Naive B cell (primary cell): ENCODE measurements around the gene VSTM2L. TPM values are rescaled to one million over a fixed set of nuclear protein-coding genes. Genes with fewer than 3 reads are reported as not detected.
"Not testable (repeated sequence)": the region's sequence is repeated elsewhere in the genome, so short reads cannot be mapped to it uniquely, and the experiment has no call there.

ENCODE experiments used
- ATAC-seq, 2 donors: fragments of 150-1000 bp; cut with Tn5 transposase; 2 replicates each; pipeline ENCODE4 v1.10.0; 2021; ENCODE audit warnings: low read depth in 2 of 2, mild to moderate bottlenecking in 2 of 2, moderate library complexity in 2 of 2
- DNase-seq: peaks from one replicate; pipeline ENCODE4 v3.0.0; 2022
- H3K27ac Mint-ChIP-seq, 6 donors: one replicate each; pipeline ENCODE4 v1.8.0; 2020 to 2022; ENCODE audit warnings: mild to moderate bottlenecking in 6 of 6, mixed read lengths in 6 of 6, moderate library complexity in 5 of 6, inconsistent platforms in 2 of 6
- H3K27me3 Mint-ChIP-seq, 3 donors: one replicate each; pipeline ENCODE4 v1.8.0; 2021 to 2022; ENCODE audit warnings: mixed read lengths in 3 of 3, mild to moderate bottlenecking in 1 of 3
- H3K36me3 Mint-ChIP-seq, 2 donors: one replicate each; pipeline ENCODE4 v1.8.0; 2020 to 2022; ENCODE audit warnings: mixed read lengths in 2 of 2, inconsistent platforms in 1 of 2, mild to moderate bottlenecking in 1 of 2
- H3K4me1 Mint-ChIP-seq, 3 donors: one replicate each; pipeline ENCODE4 v1.8.0; 2020 to 2022; ENCODE audit warnings: mixed read lengths in 3 of 3, inconsistent platforms in 1 of 3, mild to moderate bottlenecking in 1 of 3, moderate library complexity in 1 of 3
- H3K4me3 Mint-ChIP-seq, 8 donors: one replicate each; pipeline ENCODE4 v1.8.0; 2020 to 2022; ENCODE audit warnings: mild to moderate bottlenecking in 8 of 8, mixed read lengths in 8 of 8, moderate library complexity in 8 of 8, inconsistent platforms in 2 of 8
- H3K9me3 Mint-ChIP-seq, 7 donors: one replicate each; pipeline ENCODE4 v1.8.0; 2020 to 2022; ENCODE audit warnings: mixed read lengths in 7 of 7, mild to moderate bottlenecking in 5 of 7, inconsistent platforms in 2 of 7, moderate library complexity in 1 of 7
- polyA plus RNA-seq, 6 donors: library from polyadenylated mRNA; unstranded; fragments of 300-500 nt; fragmentation: Illumina TruSeq; gene quantifications; one replicate each; pipeline ENCODE4 v1.2.3, GENCODE V29; 2021; ENCODE audit warnings: low read depth in 6 of 6

VSTM2L gene, protein sequence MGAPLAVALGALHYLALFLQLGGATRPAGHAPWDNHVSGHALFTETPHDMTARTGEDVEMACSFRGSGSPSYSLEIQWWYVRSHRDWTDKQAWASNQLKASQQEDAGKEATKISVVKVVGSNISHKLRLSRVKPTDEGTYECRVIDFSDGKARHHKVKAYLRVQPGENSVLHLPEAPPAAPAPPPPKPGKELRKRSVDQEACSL
- polyA plus RNA-seq, result not detected

DNA sequence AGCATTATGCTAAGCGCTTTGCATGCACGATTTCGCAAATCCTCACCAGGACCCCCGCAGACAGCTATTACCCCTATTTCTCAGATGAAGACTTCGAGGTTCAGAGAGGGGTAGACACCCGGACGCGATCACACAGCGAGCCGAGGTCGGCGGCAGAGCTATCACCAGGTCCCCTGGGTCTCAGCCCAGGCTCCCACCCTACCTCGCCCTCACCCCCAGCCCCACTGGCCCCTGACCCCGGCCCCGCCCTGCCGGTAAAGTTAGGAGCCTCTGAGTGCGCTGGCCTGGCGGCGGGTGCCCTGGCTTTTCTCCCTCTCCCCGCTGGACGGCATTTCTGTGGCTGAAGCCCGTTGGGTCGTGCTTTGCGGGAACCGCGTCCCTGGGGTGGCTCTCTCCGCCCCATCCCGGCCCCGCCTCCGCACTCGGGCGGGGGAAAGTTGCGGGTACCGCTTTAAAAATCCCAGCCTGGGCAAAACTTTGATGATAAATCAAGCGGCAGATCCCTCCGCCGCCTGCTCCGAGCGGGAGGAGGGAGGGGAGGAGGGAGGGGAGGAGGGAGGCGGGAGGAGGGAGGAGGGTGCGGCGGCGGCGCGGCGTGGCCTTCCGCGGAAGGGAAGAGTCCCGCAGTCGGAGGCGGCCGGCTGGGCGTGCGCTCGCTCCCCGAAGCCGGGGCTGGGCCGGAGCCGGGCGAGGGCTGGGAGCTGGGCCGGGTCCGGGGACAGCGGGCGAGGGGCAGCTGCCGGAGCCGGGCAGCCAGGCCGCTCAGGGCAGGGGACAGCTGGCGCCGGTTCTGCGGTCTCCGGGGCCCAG, at the start of gene VSTM2L:
Gene VSTM2L, plus strand, starts transcription at position 624 of the 810 bp plus-strand sequence. CDS start 224 bp downstream, outside the sequence.
- Mint-ChIP-seq H3K4me1 (peaks cover 11 to 20% (median 19%) of the 10 kb centered on the region in 3 donors), H3K27ac (peak within 1 kb of the TSS in 4 of 6 donors; percentile 41 to 86 (median 72)), H3K27me3 (peaks cover 46 to 77% (median 74%) of the 10 kb centered on the region in 3 donors), H3K36me3 (peaks cover 0 to 15% of the 10 kb centered on the region in 2 donors), H3K9me3 (peaks cover 0 to 4% (median 2%) of the 10 kb centered on the region in 7 donors), H3K4me3 (peak within 1 kb of the TSS; percentile 67 to 92 (median 87))
- DNase-seq, result no peak
- ATAC-seq, result peak in 1 of 2 donors; percentile 21

DNA sequence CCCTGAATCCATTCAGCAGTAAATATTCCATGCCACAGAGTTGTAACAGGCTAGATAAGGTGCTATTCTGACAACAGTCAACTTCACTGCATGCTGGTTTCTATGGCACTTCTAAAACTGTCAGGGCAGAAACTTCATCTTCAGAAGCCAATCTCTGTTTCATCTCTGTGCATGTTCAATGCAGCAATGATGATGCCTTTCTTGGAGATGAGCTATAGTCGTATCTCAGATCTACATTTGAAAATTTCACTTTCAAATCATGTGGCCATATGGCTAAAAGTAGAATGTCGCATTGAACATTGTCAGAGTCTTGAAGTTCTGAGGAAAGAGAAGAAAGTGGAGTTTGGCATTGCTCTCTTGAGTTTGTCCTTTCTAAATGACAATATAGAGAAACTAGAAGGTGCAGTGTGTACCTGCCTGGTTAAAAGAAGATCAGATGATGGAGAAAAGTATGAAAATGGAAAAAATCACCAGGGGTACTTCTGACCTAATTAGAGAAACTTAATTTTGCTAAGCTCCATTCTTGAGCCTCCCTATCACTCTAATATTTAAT, 49.0 kb upstream of the VSTM2L start:
- no peak for ATAC-seq
- Mint-ChIP-seq H3K9me3 (no peaks in the 10 kb centered on the region), H3K27ac (no peak overlapping the region), H3K4me3 (no peak overlapping the region), H3K4me1 (peaks cover 1 to 10% (median 5%) of the 10 kb centered on the region in 3 donors), H3K36me3 (peaks cover 21 to 25% of the 10 kb centered on the region in 2 donors), H3K27me3 (no peaks in the 10 kb centered on the region)
- DNase-seq, result no peak

GRCh38 chr20:37856034-37856433, 46.9 kb upstream of the VSTM2L start:
- H3K36me3 Mint-ChIP-seq, result peaks cover 16 to 27% of the 10 kb centered on the region in 2 donors
- peak overlapping the region in 2 of 6 donors; percentile 29 to 96 for H3K27ac Mint-ChIP-seq
- ATAC-seq, H3K4me1 Mint-ChIP-seq, DNase-seq, H3K27me3 Mint-ChIP-seq, H3K9me3 Mint-ChIP-seq: not testable (repeated sequence)
- H3K4me3 Mint-ChIP-seq, result peak overlapping the region in 1 of 8 donors; percentile 69

- Mint-ChIP-seq H3K9me3 (no peaks in the 10 kb centered on the region), H3K27ac (peak overlapping the region in 1 of 6 donors; percentile 8), H3K36me3 (peaks cover 24 to 27% of the 10 kb centered on the region in 2 donors)
Observed at GRCh38 chr20:37856932-37857660, 45.8 kb upstream of the VSTM2L start.

GRCh38 chr20:37859406-37860171, 43.3 kb upstream of the VSTM2L start:
- H3K4me3 Mint-ChIP-seq, result no peak overlapping the region
- H3K27ac Mint-ChIP-seq, result peak overlapping the region in 4 of 6 donors; percentile 25 to 86 (median 56)
- H3K9me3 Mint-ChIP-seq, result no peaks in the 10 kb centered on the region
- ATAC-seq (no peak), DNase-seq (no peak)
- H3K4me1 Mint-ChIP-seq, result peaks cover 0 to 5% (median 4%) of the 10 kb centered on the region in 3 donors
- H3K36me3 Mint-ChIP-seq, result peaks cover 22 to 38% of the 10 kb centered on the region in 2 donors
- H3K27me3 Mint-ChIP-seq, result no peaks in the 10 kb centered on the region

More at GRCh38 chr20:37856932-37857660, 45.8 kb upstream of the VSTM2L start:
- no peak overlapping the region for H3K4me3 Mint-ChIP-seq
- no peak for ATAC-seq
- H3K27me3 Mint-ChIP-seq, result no peaks in the 10 kb centered on the region
- peaks cover 1 to 5% (median 4%) of the 10 kb centered on the region in 3 donors for H3K4me1 Mint-ChIP-seq
- no peak for DNase-seq

GRCh38 chr20:37863289-37863688, 39.6 kb upstream of the VSTM2L start:
- Mint-ChIP-seq H3K4me3 (no peak overlapping the region), H3K4me1 (peaks cover 0 to 3% (median 0%) of the 10 kb centered on the region in 3 donors), H3K36me3 (peaks cover 20 to 26% of the 10 kb centered on the region in 2 donors), H3K27me3 (no peaks in the 10 kb centered on the region), H3K27ac (peak overlapping the region in 3 of 6 donors; percentile 10 to 26 (median 20)), H3K9me3 (no peaks in the 10 kb centered on the region)
- no peak for ATAC-seq
- DNase-seq, result no peak

DNA sequence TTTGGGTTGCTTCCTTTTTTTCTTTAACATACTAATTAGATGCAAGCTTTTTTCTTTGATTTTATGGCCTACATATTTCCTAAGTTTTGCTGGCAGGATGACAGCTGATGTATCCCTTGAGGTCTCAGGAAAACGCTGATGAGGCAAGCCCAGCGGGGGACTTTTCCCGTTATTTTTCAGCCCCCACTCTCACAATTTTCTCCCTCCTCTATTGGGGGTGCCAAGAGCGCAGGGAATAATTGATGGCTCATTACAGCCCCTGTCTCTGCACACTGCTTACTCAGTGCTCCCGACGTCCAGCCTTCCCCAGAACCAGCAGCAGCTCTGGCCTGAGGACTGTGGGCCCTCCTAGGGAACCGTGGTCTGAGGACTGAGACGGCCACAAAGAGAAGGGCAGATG, 38.6 kb upstream of the VSTM2L start:
- H3K27me3 Mint-ChIP-seq, result no peaks in the 10 kb centered on the region
- H3K36me3 Mint-ChIP-seq, result peaks cover 14 to 29% of the 10 kb centered on the region in 2 donors
- no peaks in the 10 kb centered on the region for H3K4me1 Mint-ChIP-seq
- ATAC-seq, result no peak
- peak overlapping the region in 1 of 6 donors; percentile 86 for H3K27ac Mint-ChIP-seq
- DNase-seq, result no peak
- no peak overlapping the region for H3K4me3 Mint-ChIP-seq
- H3K9me3 Mint-ChIP-seq, result no peaks in the 10 kb centered on the region

DNA sequence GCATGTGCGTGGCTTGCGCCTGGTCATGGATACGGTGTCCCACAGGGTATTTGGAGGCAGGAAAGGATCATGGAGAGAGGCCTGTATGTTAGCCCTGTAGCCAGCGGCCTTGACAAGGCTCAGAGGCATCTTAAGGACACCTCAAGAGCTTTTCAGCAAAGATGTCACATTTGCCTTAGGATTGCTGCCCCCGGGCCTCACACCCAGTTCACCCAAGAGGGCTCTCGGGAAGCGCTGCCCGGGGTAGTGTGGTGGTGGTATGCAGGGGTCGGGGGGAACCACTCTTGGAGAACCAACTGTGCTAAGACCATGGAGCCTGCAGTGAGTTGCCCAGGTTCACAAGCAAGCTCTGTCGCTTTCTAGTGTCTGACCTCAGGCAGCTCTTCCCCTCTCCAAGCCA, 36.9 kb upstream of the VSTM2L start:
- Mint-ChIP-seq H3K27me3 (no peaks in the 10 kb centered on the region), H3K36me3 (peaks cover 15 to 43% of the 10 kb centered on the region in 2 donors), H3K4me3 (no peak overlapping the region), H3K27ac (no peak overlapping the region), H3K4me1 (no peaks in the 10 kb centered on the region), H3K9me3 (no peaks in the 10 kb centered on the region)
- no peak for ATAC-seq
- no peak for DNase-seq

DNA sequence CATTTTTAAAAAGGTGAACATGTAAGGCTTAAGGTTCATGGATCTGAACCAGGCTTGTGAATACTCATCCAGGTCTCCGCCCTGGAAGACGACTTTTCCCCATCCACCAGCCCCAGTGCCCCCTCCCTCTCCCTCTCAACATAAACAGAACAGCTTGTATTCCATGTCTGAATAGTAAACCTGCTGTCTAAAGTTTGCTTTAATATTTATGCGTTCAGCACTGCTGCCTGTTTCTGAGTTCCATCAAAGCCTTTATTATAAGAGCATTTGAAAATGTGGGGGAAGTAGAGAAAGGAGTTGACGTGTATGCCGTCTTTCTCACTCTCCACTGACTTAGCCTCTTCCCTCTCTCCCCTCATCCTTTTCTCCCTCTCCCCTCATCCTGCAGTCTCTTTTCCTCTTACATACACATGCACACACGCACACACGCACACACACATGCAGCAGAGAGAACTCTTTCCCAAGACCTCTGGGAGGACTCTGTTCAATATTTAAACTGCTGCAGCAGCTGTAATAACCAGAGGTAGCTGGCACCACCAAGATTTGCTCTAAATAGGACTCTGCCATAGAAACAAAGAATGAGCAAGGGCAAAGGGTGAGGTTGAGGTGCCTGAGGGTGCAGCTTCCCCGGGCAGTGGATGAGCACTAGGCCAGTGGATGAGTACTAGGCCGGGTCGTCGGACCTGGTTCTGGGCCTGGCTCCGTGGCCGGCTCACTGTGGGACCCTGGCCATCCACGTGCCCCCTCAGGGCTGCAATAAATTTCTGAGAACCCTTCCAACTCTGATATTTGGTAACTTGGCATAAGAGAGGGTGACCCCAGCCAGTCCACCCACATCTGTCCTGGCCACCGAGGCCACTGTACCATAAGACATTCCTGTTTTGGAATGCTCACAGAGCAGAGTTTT, 35.4 kb upstream of the VSTM2L start:
- ATAC-seq (no peak), DNase-seq (no peak)
- H3K4me3 Mint-ChIP-seq, result no peak overlapping the region
- H3K9me3 Mint-ChIP-seq, result no peaks in the 10 kb centered on the region
- no peak overlapping the region for H3K27ac Mint-ChIP-seq
- no peaks in the 10 kb centered on the region for H3K4me1 Mint-ChIP-seq
- peaks cover 19 to 33% of the 10 kb centered on the region in 2 donors for H3K36me3 Mint-ChIP-seq
- no peaks in the 10 kb centered on the region for H3K27me3 Mint-ChIP-seq

- H3K27me3 Mint-ChIP-seq, result no peaks in the 10 kb centered on the region
- DNase-seq (no peak), ATAC-seq (no peak)
- H3K4me3 Mint-ChIP-seq, result no peak overlapping the region
- no peaks in the 10 kb centered on the region for H3K9me3 Mint-ChIP-seq
- H3K27ac Mint-ChIP-seq, result peak overlapping the region in 2 of 6 donors; percentile 81 to 84
- H3K36me3 Mint-ChIP-seq, result peaks cover 19 to 29% of the 10 kb centered on the region in 2 donors
- H3K4me1 Mint-ChIP-seq, result no peaks in the 10 kb centered on the region
Observed at GRCh38 chr20:37868851-37869333, 34.0 kb upstream of the VSTM2L start.

DNA sequence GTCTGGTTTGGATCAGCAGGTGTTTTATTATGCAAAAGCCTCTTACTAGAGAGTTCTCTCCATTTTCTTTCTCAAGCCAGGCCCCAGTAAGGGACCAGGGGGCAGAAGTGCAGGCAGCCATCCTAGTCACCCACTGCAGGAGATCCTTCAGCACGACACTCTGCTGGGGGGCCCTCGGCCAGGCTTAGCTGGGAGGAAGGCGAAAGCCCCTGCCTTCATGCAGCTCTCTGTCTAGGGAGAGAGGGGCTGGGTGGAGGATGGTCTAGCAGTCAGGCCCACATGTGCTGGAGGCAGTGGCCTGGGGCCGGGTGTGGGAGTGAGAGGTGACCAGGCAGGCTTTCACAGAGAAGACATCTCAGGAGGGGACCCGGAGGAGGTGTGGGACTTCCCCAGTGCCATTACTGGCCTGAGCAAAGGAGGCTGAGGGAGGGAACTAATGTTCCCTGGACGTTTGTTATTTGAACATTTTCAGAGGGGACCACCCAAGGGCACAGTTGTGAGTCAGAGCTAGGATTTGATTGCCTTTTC, 33.5 kb upstream of the VSTM2L start:
- no peak for ATAC-seq
- H3K36me3 Mint-ChIP-seq, result peaks cover 20 to 34% of the 10 kb centered on the region in 2 donors
- peak overlapping the region in 1 of 8 donors; percentile 21 for H3K4me3 Mint-ChIP-seq
- no peaks in the 10 kb centered on the region for H3K4me1 Mint-ChIP-seq
- no peaks in the 10 kb centered on the region for H3K9me3 Mint-ChIP-seq
- no peaks in the 10 kb centered on the region for H3K27me3 Mint-ChIP-seq
- DNase-seq, result no peak
- H3K27ac Mint-ChIP-seq, result peak overlapping the region in 2 of 6 donors; percentile 27 to 78
